ENCODE results near the gene ARFGAP3. TPM values are rescaled to one million over a fixed set of nuclear protein-coding genes. Genes with fewer than 3 reads are reported as not detected.

The ARFGAP3 gene
- total RNA-seq, 1 donor from 2014 or later, result 59.5 TPM

DNA sequence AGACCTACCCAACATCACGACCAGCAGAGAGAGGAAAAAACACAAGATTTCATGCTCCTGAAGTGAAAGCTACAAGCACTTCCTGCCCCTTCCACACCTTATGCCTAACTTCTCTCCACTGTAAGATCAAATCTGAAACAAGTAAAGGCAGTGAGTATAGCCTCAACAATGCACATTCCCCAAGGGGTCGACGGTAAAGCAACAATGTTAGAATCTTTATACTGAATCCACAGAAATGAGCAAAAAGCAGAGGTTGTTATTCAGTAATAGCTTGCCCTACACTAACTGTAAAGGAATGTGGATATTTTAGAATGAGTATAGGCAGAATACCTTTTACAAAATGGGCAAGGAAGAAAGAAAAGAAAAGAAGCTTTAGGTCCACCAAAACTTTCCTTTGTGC is 15.6 kb downstream of the ARFGAP3 start:
- FAIRE-seq, result peak; percentile 89
- H3K79me2 ChIP-seq (ENCODE audit: insufficient read depth, low read length), result peaks cover 26% of the 10 kb centered on the region
- H3K36me3 ChIP-seq (ENCODE audit: insufficient read depth, low read length), result peaks cover 18% of the 10 kb centered on the region
- TF ChIP-seq, protein P1, sequence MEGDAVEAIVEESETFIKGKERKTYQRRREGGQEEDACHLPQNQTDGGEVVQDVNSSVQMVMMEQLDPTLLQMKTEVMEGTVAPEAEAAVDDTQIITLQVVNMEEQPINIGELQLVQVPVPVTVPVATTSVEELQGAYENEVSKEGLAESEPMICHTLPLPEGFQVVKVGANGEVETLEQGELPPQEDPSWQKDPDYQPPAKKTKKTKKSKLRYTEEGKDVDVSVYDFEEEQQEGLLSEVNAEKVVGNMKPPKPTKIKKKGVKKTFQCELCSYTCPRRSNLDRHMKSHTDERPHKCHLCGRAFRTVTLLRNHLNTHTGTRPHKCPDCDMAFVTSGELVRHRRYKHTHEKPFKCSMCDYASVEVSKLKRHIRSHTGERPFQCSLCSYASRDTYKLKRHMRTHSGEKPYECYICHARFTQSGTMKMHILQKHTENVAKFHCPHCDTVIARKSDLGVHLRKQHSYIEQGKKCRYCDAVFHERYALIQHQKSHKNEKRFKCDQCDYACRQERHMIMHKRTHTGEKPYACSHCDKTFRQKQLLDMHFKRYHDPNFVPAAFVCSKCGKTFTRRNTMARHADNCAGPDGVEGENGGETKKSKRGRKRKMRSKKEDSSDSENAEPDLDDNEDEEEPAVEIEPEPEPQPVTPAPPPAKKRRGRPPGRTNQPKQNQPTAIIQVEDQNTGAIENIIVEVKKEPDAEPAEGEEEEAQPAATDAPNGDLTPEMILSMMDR (IDR thresholded peaks at IDR 0.05; ENCODE audit: insufficient read depth, low read depth, low read length), result no peak
- TF ChIP-seq EZH2 (IDR thresholded peaks at IDR 0.05; ENCODE audit: insufficient read depth, low read length), result no peak
- H3K9me3 ChIP-seq (ENCODE audit: insufficient read depth, low read depth, low read length), result no peaks in the 10 kb centered on the region
- H3K4me1 Mint-ChIP-seq (ENCODE audit: low read depth, unreplicated experiment), result peaks cover 22% of the 10 kb centered on the region
- DNase-seq (ENCODE audit: low read depth), result peak; percentile 72
- H3K4me3 Mint-ChIP-seq (ENCODE audit: unreplicated experiment), result no peak overlapping the region
- H3K36me3 Mint-ChIP-seq (ENCODE audit: low read depth, unreplicated experiment), result peaks cover 23% of the 10 kb centered on the region
- H3K9me3 Mint-ChIP-seq (ENCODE audit: unreplicated experiment), result no peaks in the 10 kb centered on the region
- no peak overlapping the region for H2AFZ ChIP-seq (ENCODE audit: low read depth, low read length)
- H4K20me1 ChIP-seq (ENCODE audit: insufficient read depth, low read length), result peaks cover 67% of the 10 kb centered on the region
- H3K4me1 ChIP-seq (ENCODE audit: insufficient read depth, low read length), result peaks cover 27% of the 10 kb centered on the region
- no peaks in the 10 kb centered on the region for H3K27me3 Mint-ChIP-seq (ENCODE audit: low read depth, unreplicated experiment)
- H3K27ac ChIP-seq (ENCODE audit: low read depth, low read length), result peak overlapping the region; percentile 49
- no peak overlapping the region for H3K27ac Mint-ChIP-seq (ENCODE audit: unreplicated experiment)
- H3K27me3 ChIP-seq (ENCODE audit: insufficient read depth, low read length), result no peaks in the 10 kb centered on the region
- no peak overlapping the region for H3K4me3 ChIP-seq (ENCODE audit: insufficient read depth, low read depth, low read length)
- peak overlapping the region; percentile 59 for H3K4me2 ChIP-seq (ENCODE audit: low read length)
- peak overlapping the region; percentile 36 for H3K9ac ChIP-seq (ENCODE audit: low read length)

DNA sequence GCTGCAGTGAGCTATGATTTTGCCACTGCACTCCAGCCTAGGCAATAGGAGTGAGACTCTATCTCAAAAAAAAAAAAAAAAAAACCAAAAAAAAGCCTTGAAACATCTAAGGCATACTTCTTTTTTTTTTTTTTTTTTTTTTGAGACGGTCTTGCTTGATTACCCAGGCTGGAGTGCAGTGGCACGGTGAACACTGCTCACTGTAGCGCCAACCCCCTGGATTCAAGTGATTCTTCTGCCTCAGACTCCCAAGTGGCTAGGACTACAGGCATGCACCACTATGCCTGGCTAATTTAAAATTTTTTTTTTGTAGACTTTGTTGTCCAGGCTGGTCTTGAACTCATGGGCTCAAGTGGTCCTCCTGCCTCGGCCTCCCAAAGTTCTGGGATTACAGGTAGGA is 19.5 kb downstream of the ARFGAP3 start:
- no peak for DNase-seq (ENCODE audit: low read depth)
- Histone ChIP-seq H3K9me3 (ENCODE audit: insufficient read depth, low read depth, low read length) (no peaks in the 10 kb centered on the region), H3K27me3 (ENCODE audit: insufficient read depth, low read length) (no peaks in the 10 kb centered on the region), H3K4me3 (ENCODE audit: insufficient read depth, low read depth, low read length) (no peak overlapping the region), H3K9ac (ENCODE audit: low read length) (no peak overlapping the region), H4K20me1 (ENCODE audit: insufficient read depth, low read length) (peaks cover 48% of the 10 kb centered on the region), H2AFZ (ENCODE audit: low read depth, low read length) (no peak overlapping the region), H3K36me3 (ENCODE audit: insufficient read depth, low read length) (peaks cover 40% of the 10 kb centered on the region), H3K4me2 (ENCODE audit: low read length) (no peak overlapping the region), H3K27ac (ENCODE audit: low read depth, low read length) (no peak overlapping the region), H3K79me2 (ENCODE audit: insufficient read depth, low read length) (peaks cover 14% of the 10 kb centered on the region), H3K4me1 (ENCODE audit: insufficient read depth, low read length) (peaks cover 8% of the 10 kb centered on the region)
- TF ChIP-seq EZH2 (IDR thresholded peaks at IDR 0.05; ENCODE audit: insufficient read depth, low read length), result no peak
- TF ChIP-seq, protein P1 (IDR thresholded peaks at IDR 0.05; ENCODE audit: insufficient read depth, low read depth, low read length), result no peak
- Mint-ChIP-seq H3K4me1 (ENCODE audit: low read depth, unreplicated experiment) (peaks cover 7% of the 10 kb centered on the region), H3K27ac (ENCODE audit: unreplicated experiment) (no peak overlapping the region), H3K27me3 (ENCODE audit: low read depth, unreplicated experiment) (no peaks in the 10 kb centered on the region), H3K9me3 (ENCODE audit: unreplicated experiment) (no peaks in the 10 kb centered on the region), H3K36me3 (ENCODE audit: low read depth, unreplicated experiment) (peaks cover 18% of the 10 kb centered on the region), H3K4me3 (ENCODE audit: unreplicated experiment) (no peak overlapping the region)
- FAIRE-seq, result no peak

DNA sequence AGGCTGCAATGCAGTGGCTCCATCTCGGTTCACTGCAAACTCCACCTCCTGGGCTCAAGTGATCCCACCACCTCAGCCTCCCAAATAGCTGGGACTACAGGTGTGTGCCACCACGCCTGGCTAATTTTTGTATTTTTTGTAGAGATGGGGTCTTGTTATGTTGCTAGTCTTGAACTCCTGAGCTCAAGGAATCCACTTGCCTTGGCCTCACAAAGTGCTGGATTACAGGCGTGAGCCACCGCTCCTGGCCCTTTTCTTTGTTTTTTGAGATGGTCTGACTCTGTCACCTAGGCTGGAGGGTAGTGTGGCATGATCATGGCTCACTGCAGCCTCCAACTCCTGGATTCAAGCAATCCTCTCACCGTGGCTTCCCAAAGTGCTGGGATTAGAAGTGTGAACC is 21.0 kb downstream of the ARFGAP3 start:
- Histone ChIP-seq H2AFZ (ENCODE audit: low read depth, low read length) (no peak overlapping the region), H3K27me3 (ENCODE audit: insufficient read depth, low read length) (no peaks in the 10 kb centered on the region), H3K27ac (ENCODE audit: low read depth, low read length) (no peak overlapping the region), H3K4me1 (ENCODE audit: insufficient read depth, low read length) (peaks cover 1% of the 10 kb centered on the region), H3K4me3 (ENCODE audit: insufficient read depth, low read depth, low read length) (no peak overlapping the region), H3K36me3 (ENCODE audit: insufficient read depth, low read length) (peaks cover 49% of the 10 kb centered on the region), H4K20me1 (ENCODE audit: insufficient read depth, low read length) (peaks cover 45% of the 10 kb centered on the region), H3K9me3 (ENCODE audit: insufficient read depth, low read depth, low read length) (no peaks in the 10 kb centered on the region), H3K9ac (ENCODE audit: low read length) (no peak overlapping the region), H3K4me2 (ENCODE audit: low read length) (no peak overlapping the region), H3K79me2 (ENCODE audit: insufficient read depth, low read length) (peaks cover 13% of the 10 kb centered on the region)
- no peaks in the 10 kb centered on the region for H3K9me3 Mint-ChIP-seq (ENCODE audit: unreplicated experiment)
- no peak overlapping the region for H3K27ac Mint-ChIP-seq (ENCODE audit: unreplicated experiment)
- FAIRE-seq (no peak), DNase-seq (ENCODE audit: low read depth) (no peak)
- H3K36me3 Mint-ChIP-seq (ENCODE audit: low read depth, unreplicated experiment), result peaks cover 15% of the 10 kb centered on the region
- H3K4me3 Mint-ChIP-seq (ENCODE audit: unreplicated experiment), result no peak overlapping the region
- H3K27me3 Mint-ChIP-seq (ENCODE audit: low read depth, unreplicated experiment), result no peaks in the 10 kb centered on the region
- TF ChIP-seq, protein P1 (IDR thresholded peaks at IDR 0.05; ENCODE audit: insufficient read depth, low read depth, low read length), result no peak
- TF ChIP-seq EZH2 (IDR thresholded peaks at IDR 0.05; ENCODE audit: insufficient read depth, low read length), result no peak
- H3K4me1 Mint-ChIP-seq (ENCODE audit: low read depth, unreplicated experiment), result no peaks in the 10 kb centered on the region
